Measurements from ENCODE around the gene TES. TPM values are rescaled to one million over a fixed set of nuclear protein-coding genes. Genes with fewer than 3 reads are reported as not detected.
"Not testable (repeated sequence)": the region's sequence is repeated elsewhere in the genome, so short reads cannot be mapped to it uniquely, and the experiment has no call there.

The TES gene
- polyA plus RNA-seq, 1 donor (not counting 4 experiments of a cell fraction or from before 2014, with no cell fraction given): 187 TPM

DNA sequence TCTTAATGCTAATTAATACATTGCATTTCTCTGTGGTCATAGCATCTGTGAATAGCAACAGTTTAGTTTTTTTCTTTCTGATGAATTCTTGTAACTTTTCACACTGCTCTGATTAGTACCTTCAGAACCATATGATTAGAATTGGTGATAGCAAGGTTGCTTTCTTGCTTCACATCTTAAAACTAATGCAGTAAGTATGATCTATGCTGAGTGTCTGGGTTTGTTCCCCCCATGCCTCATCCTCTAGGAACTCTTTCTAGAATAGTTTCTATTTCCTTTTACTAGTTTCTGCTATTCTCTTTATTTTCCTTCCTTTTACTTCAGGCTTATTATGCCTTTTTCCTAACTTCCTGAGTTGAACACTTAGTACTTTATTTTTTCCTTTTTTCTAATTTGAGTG is 32.4 kb downstream of the TES start:
- Histone ChIP-seq H2AFZ (ENCODE audit: control insufficient read depth, low read length) (no peak overlapping the region), H3K9me1 (ENCODE audit: control insufficient read depth, extremely low read depth, insufficient read depth, low read length) (no peaks in the 10 kb centered on the region), H4K20me1 (ENCODE audit: control insufficient read depth, extremely low read depth, insufficient read depth, low read length) (no peaks in the 10 kb centered on the region), H3K27me3 (ENCODE audit: control insufficient read depth, extremely low read depth, insufficient read depth, low read length) (no peaks in the 10 kb centered on the region), H3K9ac (ENCODE audit: control insufficient read depth, extremely low read depth, insufficient read depth, low read length) (no peak overlapping the region), H3K9me3 (ENCODE audit: control insufficient read depth, low read depth, low read length) (peaks cover 5% of the 10 kb centered on the region), H3K4me3 (ENCODE audit: control insufficient read depth in 2 of 3, extremely low read depth in 1 of 3, insufficient read depth in 2 of 3, low read depth in 1 of 3, low read length in 3 of 3) (no peak overlapping the region), H3K79me2 (ENCODE audit: control insufficient read depth, insufficient read depth, low read length) (peaks cover 78% of the 10 kb centered on the region), H3K4me2 (ENCODE audit: control insufficient read depth, extremely low read depth, insufficient read depth, low read depth, low read length) (no peak overlapping the region), H3K27ac (ENCODE audit: control insufficient read depth, insufficient read depth, low read length) (no peak overlapping the region), H3K36me3 (ENCODE audit: control insufficient read depth in 2 of 2, extremely low read depth in 1 of 2, insufficient read depth in 2 of 2, low read length in 2 of 2) (peaks cover 10 to 18% of the 10 kb centered on the region in 2 experiments), H3K4me1 (ENCODE audit: control insufficient read depth, extremely low read depth, insufficient read depth, low read length) (no peaks in the 10 kb centered on the region)
- no peak for DNase-seq (ENCODE audit: low read depth, low spot score)
- TF ChIP-seq CTCF (optimal IDR thresholded peaks at IDR 0.05 in 1 of 3, IDR thresholded peaks at IDR 0.05 in 1 of 3, conservative IDR thresholded peaks at IDR 0.05 in 1 of 3; ENCODE audit: extremely low read depth in 1 of 3, insufficient read depth in 2 of 3, low read length in 3 of 3): no peak
- no peak for FAIRE-seq
- dilution Hi-C loops (cut with MboI; ENCODE audit: extremely low pct_ligation_motif_present, low sequenced_read_pairs): no loop called here

GRCh38 chr7:116244803-116245202 is 34.5 kb downstream of the TES start:
- FAIRE-seq; H3K9me3 ChIP-seq (ENCODE audit: control insufficient read depth, low read depth, low read length); H3K4me1 ChIP-seq (ENCODE audit: control insufficient read depth, extremely low read depth, insufficient read depth, low read length); H3K9me1 ChIP-seq (ENCODE audit: control insufficient read depth, extremely low read depth, insufficient read depth, low read length); H3K4me3 ChIP-seq (ENCODE audit: control insufficient read depth in 2 of 3, extremely low read depth in 1 of 3, insufficient read depth in 2 of 3, low read depth in 1 of 3, low read length in 3 of 3); H3K27me3 ChIP-seq (ENCODE audit: control insufficient read depth, extremely low read depth, insufficient read depth, low read length); H2AFZ ChIP-seq (ENCODE audit: control insufficient read depth, low read length); H3K4me2 ChIP-seq (ENCODE audit: control insufficient read depth, extremely low read depth, insufficient read depth, low read depth, low read length); H3K27ac ChIP-seq (ENCODE audit: control insufficient read depth, insufficient read depth, low read length); H3K9ac ChIP-seq (ENCODE audit: control insufficient read depth, extremely low read depth, insufficient read depth, low read length); DNase-seq (ENCODE audit: low read depth, low spot score); H4K20me1 ChIP-seq (ENCODE audit: control insufficient read depth, extremely low read depth, insufficient read depth, low read length); dilution Hi-C loops (cut with MboI; ENCODE audit: extremely low pct_ligation_motif_present, low sequenced_read_pairs): not testable (repeated sequence)
- Histone ChIP-seq H3K36me3 (ENCODE audit: control insufficient read depth in 2 of 2, extremely low read depth in 1 of 2, insufficient read depth in 2 of 2, low read length in 2 of 2) (peaks cover 7 to 16% of the 10 kb centered on the region in 2 experiments), H3K79me2 (ENCODE audit: control insufficient read depth, insufficient read depth, low read length) (peaks cover 70% of the 10 kb centered on the region)

GRCh38 chr7:116246357-116246756 is 36.0 kb downstream of the TES start:
- FAIRE-seq: no peak

More at GRCh38 chr7:116246357-116246756, 36.0 kb downstream of the TES start:
- no peak overlapping the region for H3K4me2 ChIP-seq (ENCODE audit: control insufficient read depth, extremely low read depth, insufficient read depth, low read depth, low read length)
- no peaks in the 10 kb centered on the region for H3K9me1 ChIP-seq (ENCODE audit: control insufficient read depth, extremely low read depth, insufficient read depth, low read length)
- no peak overlapping the region for H3K9ac ChIP-seq (ENCODE audit: control insufficient read depth, extremely low read depth, insufficient read depth, low read length)
- peaks cover 60% of the 10 kb centered on the region for H3K79me2 ChIP-seq (ENCODE audit: control insufficient read depth, insufficient read depth, low read length)
- no peak overlapping the region for H3K27ac ChIP-seq (ENCODE audit: control insufficient read depth, insufficient read depth, low read length)
- dilution Hi-C loops (cut with MboI; ENCODE audit: extremely low pct_ligation_motif_present, low sequenced_read_pairs): no loop called here
- H3K4me1 ChIP-seq (ENCODE audit: control insufficient read depth, extremely low read depth, insufficient read depth, low read length): no peaks in the 10 kb centered on the region
- H3K27me3 ChIP-seq (ENCODE audit: control insufficient read depth, extremely low read depth, insufficient read depth, low read length): no peaks in the 10 kb centered on the region
- no peaks in the 10 kb centered on the region for H4K20me1 ChIP-seq (ENCODE audit: control insufficient read depth, extremely low read depth, insufficient read depth, low read length)
- no peak for DNase-seq (ENCODE audit: low read depth, low spot score)
- peaks cover 5% of the 10 kb centered on the region for H3K9me3 ChIP-seq (ENCODE audit: control insufficient read depth, low read depth, low read length)
- H3K4me3 ChIP-seq (ENCODE audit: control insufficient read depth in 2 of 3, extremely low read depth in 1 of 3, insufficient read depth in 2 of 3, low read depth in 1 of 3, low read length in 3 of 3): no peak overlapping the region
- TF ChIP-seq CTCF (optimal IDR thresholded peaks at IDR 0.05 in 1 of 3, IDR thresholded peaks at IDR 0.05 in 1 of 3, conservative IDR thresholded peaks at IDR 0.05 in 1 of 3; ENCODE audit: extremely low read depth in 1 of 3, insufficient read depth in 2 of 3, low read length in 3 of 3) (no peak), EZH2 (IDR thresholded peaks at IDR 0.05; ENCODE audit: low read length) (no peak)
- peaks cover 10 to 30% of the 10 kb centered on the region in 2 experiments for H3K36me3 ChIP-seq (ENCODE audit: control insufficient read depth in 2 of 2, extremely low read depth in 1 of 2, insufficient read depth in 2 of 2, low read length in 2 of 2)
- no peak overlapping the region for H2AFZ ChIP-seq (ENCODE audit: control insufficient read depth, low read length)
